Measurements from ENCODE around the gene TMEM63B. TPM values are rescaled to one million over a fixed set of nuclear protein-coding genes. Genes with fewer than 3 reads are reported as not detected.

TMEM63B gene
- total RNA-seq, 4 donors from 2014 or later = 17.0 to 23.4 (median 20.6) TPM

- no peak for TF ChIP-seq CTCF (IDR thresholded peaks at IDR 0.05)
- DNase-seq (ENCODE audit: low spot score) = no peak
- ATAC-seq (ENCODE audit: low FRiP score) = no peak
Observed at GRCh38 chr6:44203955-44204354, 76.6 kb downstream of the TMEM63B start.

Other genes with a start within 250 kb of the TMEM63B start
- gene MRPL14, start 102 bp upstream of the TMEM63B start, total RNA-seq = 10 to 100 TPM; 29.2 to 36.3 (median 35.5) TPM
- gene CAPN11, start 31.3 kb downstream of the TMEM63B start, total RNA-seq = 1 to 10 TPM in 3 of 4 donors, under 1 TPM in 1; 0.09 to 8.4 (median 3.3) TPM
- gene MYMX, start 89.4 kb downstream of the TMEM63B start, total RNA-seq = 10 to 100 TPM in 1 of 4 donors, 1 to 10 TPM in 2, not detected in 1; 1.9 to 15.8 (median 2.4) TPM
- 100 to 1,000 TPM in 1 of 4 donors, 10 to 100 TPM in 3; 61.7 to 317 (median 87.0) TPM for gene SLC29A1, start 96.0 kb downstream of the TMEM63B start, total RNA-seq
- gene HSP90AB1, start 119.5 kb downstream of the TMEM63B start, total RNA-seq = 1,000 to 10,000 TPM in 1 of 4 donors, 100 to 1,000 TPM in 3; 553 to 1,198 (median 846) TPM
- gene SLC35B2, start 130.0 kb downstream of the TMEM63B start, total RNA-seq = 10 to 100 TPM; 25.3 to 31.9 (median 30.4) TPM
- gene NFKBIE, start 138.0 kb downstream of the TMEM63B start, total RNA-seq = 10 to 100 TPM; 13.1 to 25.5 (median 15.3) TPM
- gene TMEM151B, start 142.9 kb downstream of the TMEM63B start, total RNA-seq = under 1 TPM in 1 of 4 donors, not detected in 3; 0.19 TPM
- gene AARS2, start 185.8 kb downstream of the TMEM63B start, total RNA-seq = 10 to 100 TPM in 1 of 4 donors, 1 to 10 TPM in 3; 6.9 to 12.3 (median 7.6) TPM
- not detected for gene SPATS1, start 215.1 kb downstream of the TMEM63B start, total RNA-seq